HCT116 (cell line): ENCODE measurements around the gene BABAM2. TPM values are rescaled to one million over a fixed set of nuclear protein-coding genes. Genes with fewer than 3 reads are reported as not detected.

Source experiments
- ATAC-seq: fragments of 200-7000 bp; cut with Tn5 transposase; 2 replicates; pipeline ENCODE4 v1.9.1; 2020; ENCODE audit warnings: mild to moderate bottlenecking, moderate library complexity
- BruUV-seq: library from RNA; stranded (reverse); fragments of 400-500 nt; replicated peaks from 2 replicates; lab custom pipeline; 2021; lab: Mats Ljungman, UMichigan
- CTCF ChIA-PET: fragments of 300-600 bp; sonication (Branson Sonifier 250); formaldehyde crosslinking; loops from one replicate; lab custom pipeline; 2021; ENCODE audit warnings: antibody characterized with exemption; lab: Charles Lee
- POLR2A ChIA-PET: fragments of 300-600, 350-600 bp; sonication (Branson Sonifier 250); formaldehyde crosslinking; loops from one replicate; lab custom pipeline; 2021; ENCODE audit warnings: antibody characterized with exemption; lab: Charles Lee
- RAD21 ChIA-PET, 2 experiments: fragments of 300-600 bp; sonication (Branson Sonifier 250); formaldehyde crosslinking; loops; one replicate each; lab custom pipeline; 2023; ENCODE audit warnings: low total read pairs in 2 of 2; ENCODE audit not compliant: uncharacterized antibody in 2 of 2, unreplicated experiment in 2 of 2, low non-redundant PET in 1 of 2; lab: Charles Lee
- DNase-seq: peaks from one replicate; pipeline ENCODE4 v3.0.0-alpha.2; 2010; ENCODE audit warnings: low read depth, low spot score
- H2AFZ ChIP-seq: fragments of 200-600 bp; shearing (Covaris generic), sonication (generic); 2 replicates; pipeline ENCODE4 v1.6.1; 2017; ENCODE audit warnings: low read depth, mixed run types, mixed read lengths, antibody characterized with exemption, low read length; ENCODE audit not compliant: poor library complexity, severe bottlenecking
- H3K27ac ChIP-seq: 2 replicates; pipeline ENCODE4 v1.5.1; 2012; ENCODE audit warnings: low read depth, low read length
- H3K27me3 ChIP-seq: fragments of 200-600 bp; sonication (generic); 2 replicates; pipeline ENCODE4 v1.6.1; 2016; ENCODE audit warnings: mixed run types, low read length, mixed read lengths; ENCODE audit not compliant: insufficient read depth
- H3K36me3 ChIP-seq, 2 experiments: fragments of 200-500 bp in 1 of 2; fragments of 200-600 bp in 1 of 2; sonication (Bioruptor generic) in 1 of 2; sonication (generic) in 1 of 2; 2 replicates each; pipeline versions ENCODE4 v1.5.1 to v1.6.1; 2014 to 2016; ENCODE audit warnings: low read length in 2 of 2, inconsistent platforms in 1 of 2, mixed read lengths in 1 of 2, mixed run types in 1 of 2; ENCODE audit not compliant: insufficient read depth in 2 of 2, control insufficient read depth in 1 of 2
- H3K4me1 ChIP-seq, 2 experiments: fragments of 200-600 bp in 1 of 2; sonication (generic) in 1 of 2; 2 replicates each; pipeline versions ENCODE4 v1.5.1 to v1.6.1; 2012 to 2017; ENCODE audit warnings: low read length in 2 of 2, inconsistent platforms in 1 of 2, mild to moderate bottlenecking in 1 of 2, mixed read lengths in 1 of 2, mixed run types in 1 of 2, moderate library complexity in 1 of 2; ENCODE audit not compliant: insufficient read depth in 2 of 2, control insufficient read depth in 1 of 2
- H3K4me2 ChIP-seq: fragments of 200-600 bp; sonication (generic); 2 replicates; pipeline ENCODE4 v1.6.1; 2017; ENCODE audit warnings: mixed run types, low read length, mixed read lengths
- H3K4me3 ChIP-seq, 2 experiments: fragments of 200-600 bp in 1 of 2; sonication (generic) in 1 of 2; replicated peaks in 1 of 2; 2 replicates each; pipeline ENCODE4 v1.5.1; 2011 to 2016; ENCODE audit warnings: low read length in 2 of 2, control low read depth in 1 of 2, low read depth in 1 of 2, mild to moderate bottlenecking in 1 of 2, mixed read lengths in 1 of 2, mixed run types in 1 of 2
- H3K79me2 ChIP-seq: fragments of 200-600 bp; sonication (generic); 2 replicates; pipeline ENCODE4 v1.6.1; 2017; ENCODE audit warnings: mild to moderate bottlenecking, mixed run types, low read length, moderate library complexity, mixed read lengths; ENCODE audit not compliant: insufficient read depth
- H3K9ac ChIP-seq: fragments of 200-600 bp; sonication (generic); 2 replicates; pipeline ENCODE4 v1.6.1; 2016; ENCODE audit warnings: low read length, mixed read lengths
- H3K9me2 ChIP-seq: fragments of 200-600 bp; sonication (generic), shearing (Covaris generic); 2 replicates; pipeline ENCODE4 v1.6.1; 2017; ENCODE audit warnings: mixed run types, mild to moderate bottlenecking, moderate library complexity; ENCODE audit not compliant: insufficient read depth
- H3K9me3 ChIP-seq, 2 experiments: fragments of 200-500 bp in 1 of 2; fragments of 200-600 bp in 1 of 2; sonication (Bioruptor generic) in 1 of 2; sonication (generic) in 1 of 2; 2 replicates each; pipeline ENCODE4 v1.6.1; 2014 to 2017; ENCODE audit warnings: low read length in 2 of 2, mixed read lengths in 2 of 2, inconsistent platforms in 1 of 2, low read depth in 1 of 2, mild to moderate bottlenecking in 1 of 2, mixed run types in 1 of 2, moderate library complexity in 1 of 2; ENCODE audit not compliant: control insufficient read depth in 1 of 2, insufficient read depth in 1 of 2
- H4K20me1 ChIP-seq: fragments of 200-600 bp; sonication (generic), shearing (Covaris generic); 2 replicates; pipeline ENCODE4 v1.6.1; 2017; ENCODE audit warnings: mixed run types, mild to moderate bottlenecking, moderate library complexity; ENCODE audit not compliant: insufficient read depth
- CBX3 ChIP-seq: IDR thresholded peaks from 2 replicates; pipeline ENCODE4 v1.6.1; 2012; ENCODE audit warnings: low read depth
- CEBPB ChIP-seq: IDR thresholded peaks from 2 replicates; pipeline ENCODE4 v1.6.1; 2012; ENCODE audit warnings: low read depth
- EGR1 ChIP-seq: IDR thresholded peaks from 2 replicates; pipeline ENCODE4 v1.6.1; 2012; ENCODE audit warnings: low read depth
- ELF1 ChIP-seq: IDR thresholded peaks from 2 replicates; pipeline ENCODE4 v1.6.1; 2012; ENCODE audit warnings: low read depth, borderline replicate concordance
- EZH2 ChIP-seq: fragments of 200-600 bp; sonication (generic); IDR thresholded peaks from 2 replicates; pipeline ENCODE4 v1.6.1; 2017; ENCODE audit warnings: antibody characterized with exemption, mixed run types
- EZH2phosphoT487 ChIP-seq: fragments of 200-600 bp; IDR thresholded peaks from 2 replicates; pipeline ENCODE4 v1.6.1; 2018; ENCODE audit warnings: antibody characterized with exemption, borderline replicate concordance
- FOSL1 ChIP-seq: IDR thresholded peaks from 2 replicates; pipeline ENCODE4 v1.6.1; 2012; ENCODE audit warnings: low read depth
- POLR2A ChIP-seq: IDR thresholded peaks from 2 replicates; pipeline ENCODE4 v1.7.0; 2011; ENCODE audit warnings: borderline replicate concordance; ENCODE audit not compliant: insufficient read depth, insufficient read length; ENCODE audit errors: extremely low read depth
- POLR2AphosphoS5 ChIP-seq: IDR thresholded peaks from 2 replicates; pipeline ENCODE4 v1.6.1; 2011; ENCODE audit warnings: mild to moderate bottlenecking, low read depth, low read length, moderate library complexity
- SIN3A ChIP-seq: IDR thresholded peaks from 2 replicates; pipeline ENCODE4 v1.6.1; 2012; ENCODE audit warnings: low read depth
- SRF ChIP-seq: IDR thresholded peaks from 2 replicates; pipeline ENCODE4 v1.6.1; 2012; ENCODE audit warnings: low read depth
- ZFX ChIP-seq: fragments of 450-650 bp; IDR thresholded peaks from 2 replicates; pipeline ENCODE4 v1.6.1; 2017
- ZNF274 ChIP-seq: fragments of 200-500 bp; sonication (Bioruptor generic); IDR thresholded peaks from 2 replicates; pipeline ENCODE4 v1.6.1; 2014; ENCODE audit warnings: mild to moderate bottlenecking, low read depth, low read length, inconsistent platforms
- intact Hi-C: fragments of 100-400 bp; cut with micrococcal nuclease; formaldehyde crosslinking; loops from 2 replicates; pipeline ENCODE4 v1.10.0; 2022
- total RNA-seq: library from RNA; stranded (reverse); gene quantifications from one replicate; pipeline ENCODE4 v1.2.1, GENCODE V29; 2021; ENCODE audit not compliant: unreplicated experiment
- TF ChIP-seq, protein P1 (sequence below), 3 experiments: fragments of 200-600 bp in 1 of 3; sonication (generic) in 1 of 3; IDR thresholded peaks in 2 of 3; conservative IDR thresholded peaks in 1 of 3; 2 replicates each; pipeline ENCODE4 v1.5.1; 2012 to 2017; ENCODE audit warnings: low read depth in 2 of 3, low read length in 2 of 3, antibody characterized with exemption in 1 of 3, borderline replicate concordance in 1 of 3, control low read depth in 1 of 3, mild to moderate bottlenecking in 1 of 3, mixed read lengths in 1 of 3, mixed run types in 1 of 3, moderate library complexity in 1 of 3; ENCODE audit not compliant: insufficient read depth in 1 of 3
- TF ChIP-seq, protein P2 (sequence below): IDR thresholded peaks from 2 replicates; pipeline ENCODE4 v1.6.1; 2012; ENCODE audit warnings: low read depth
- TF ChIP-seq, protein P3 (sequence below): IDR thresholded peaks from 2 replicates; pipeline ENCODE4 v1.6.1; 2012
- TF ChIP-seq, protein P4 (sequence below): IDR thresholded peaks from 2 replicates; pipeline ENCODE4 v1.6.1; 2011; ENCODE audit warnings: mild to moderate bottlenecking, low read length, moderate library complexity; ENCODE audit not compliant: insufficient replicate concordance; ENCODE audit errors: extremely low read depth

The BABAM2 gene
- total RNA-seq, 1 experiment from 2014 or later: 23.8 TPM

DNA sequence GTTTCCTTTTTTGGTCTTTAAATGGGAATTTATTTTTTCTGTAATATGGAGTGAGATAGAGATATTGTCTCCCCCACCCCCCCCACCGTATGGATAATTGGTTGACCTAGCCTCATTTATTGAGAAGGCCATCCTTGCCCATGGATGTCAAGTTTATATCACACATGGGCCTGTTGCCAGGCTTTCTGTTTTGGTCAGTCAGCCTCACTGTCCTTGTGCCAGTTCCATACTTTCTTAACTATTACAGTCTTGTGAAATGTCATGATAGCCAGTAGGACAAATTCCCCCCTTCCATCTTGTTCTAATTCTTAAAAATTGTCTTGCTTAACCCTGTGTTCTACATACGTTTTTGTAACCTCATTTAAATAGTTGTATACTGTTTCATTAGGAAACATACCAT is 12.5 kb downstream of the BABAM2 start:
- peaks cover 0 to 6% of the 10 kb centered on the region in 2 experiments; a peak in 1 of 4 replicates for H3K36me3 ChIP-seq
- no peak overlapping the region for H3K4me2 ChIP-seq
- CTCF ChIA-PET: no interaction called here
- H3K4me3 ChIP-seq: no peak overlapping the region
- no peak for ATAC-seq
- H3K27me3 ChIP-seq: no peaks in the 10 kb centered on the region
- H2AFZ ChIP-seq: no peak overlapping the region
- no peak overlapping the region for H3K27ac ChIP-seq
- no TSS peak for BruUV-seq
- intact Hi-C loops: no loop called here
- H3K9ac ChIP-seq: no peak overlapping the region
- H3K9me2 ChIP-seq: no peaks in the 10 kb centered on the region
- peaks cover 4 to 11% of the 10 kb centered on the region in 2 experiments; a peak in 2 of 4 replicates for H3K4me1 ChIP-seq
- TF ChIP-seq SIN3A: no peak
- TF ChIP-seq EZH2: no peak
- no peak for TF ChIP-seq POLR2AphosphoS5
- TF ChIP-seq CEBPB: no peak
- TF ChIP-seq, protein P1, sequence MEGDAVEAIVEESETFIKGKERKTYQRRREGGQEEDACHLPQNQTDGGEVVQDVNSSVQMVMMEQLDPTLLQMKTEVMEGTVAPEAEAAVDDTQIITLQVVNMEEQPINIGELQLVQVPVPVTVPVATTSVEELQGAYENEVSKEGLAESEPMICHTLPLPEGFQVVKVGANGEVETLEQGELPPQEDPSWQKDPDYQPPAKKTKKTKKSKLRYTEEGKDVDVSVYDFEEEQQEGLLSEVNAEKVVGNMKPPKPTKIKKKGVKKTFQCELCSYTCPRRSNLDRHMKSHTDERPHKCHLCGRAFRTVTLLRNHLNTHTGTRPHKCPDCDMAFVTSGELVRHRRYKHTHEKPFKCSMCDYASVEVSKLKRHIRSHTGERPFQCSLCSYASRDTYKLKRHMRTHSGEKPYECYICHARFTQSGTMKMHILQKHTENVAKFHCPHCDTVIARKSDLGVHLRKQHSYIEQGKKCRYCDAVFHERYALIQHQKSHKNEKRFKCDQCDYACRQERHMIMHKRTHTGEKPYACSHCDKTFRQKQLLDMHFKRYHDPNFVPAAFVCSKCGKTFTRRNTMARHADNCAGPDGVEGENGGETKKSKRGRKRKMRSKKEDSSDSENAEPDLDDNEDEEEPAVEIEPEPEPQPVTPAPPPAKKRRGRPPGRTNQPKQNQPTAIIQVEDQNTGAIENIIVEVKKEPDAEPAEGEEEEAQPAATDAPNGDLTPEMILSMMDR (IDR thresholded peaks at IDR 0.05 in 2 of 3, conservative IDR thresholded peaks at IDR 0.05 in 1 of 3; ENCODE audit: borderline replicate concordance in 1 of 3, insufficient read depth in 1 of 3, low read depth in 2 of 3, low read length in 2 of 3): no peak
- TF ChIP-seq POLR2A: no peak
- no peak for TF ChIP-seq EZH2phosphoT487
- TF ChIP-seq ZNF274: no peak
- TF ChIP-seq, protein P2, sequence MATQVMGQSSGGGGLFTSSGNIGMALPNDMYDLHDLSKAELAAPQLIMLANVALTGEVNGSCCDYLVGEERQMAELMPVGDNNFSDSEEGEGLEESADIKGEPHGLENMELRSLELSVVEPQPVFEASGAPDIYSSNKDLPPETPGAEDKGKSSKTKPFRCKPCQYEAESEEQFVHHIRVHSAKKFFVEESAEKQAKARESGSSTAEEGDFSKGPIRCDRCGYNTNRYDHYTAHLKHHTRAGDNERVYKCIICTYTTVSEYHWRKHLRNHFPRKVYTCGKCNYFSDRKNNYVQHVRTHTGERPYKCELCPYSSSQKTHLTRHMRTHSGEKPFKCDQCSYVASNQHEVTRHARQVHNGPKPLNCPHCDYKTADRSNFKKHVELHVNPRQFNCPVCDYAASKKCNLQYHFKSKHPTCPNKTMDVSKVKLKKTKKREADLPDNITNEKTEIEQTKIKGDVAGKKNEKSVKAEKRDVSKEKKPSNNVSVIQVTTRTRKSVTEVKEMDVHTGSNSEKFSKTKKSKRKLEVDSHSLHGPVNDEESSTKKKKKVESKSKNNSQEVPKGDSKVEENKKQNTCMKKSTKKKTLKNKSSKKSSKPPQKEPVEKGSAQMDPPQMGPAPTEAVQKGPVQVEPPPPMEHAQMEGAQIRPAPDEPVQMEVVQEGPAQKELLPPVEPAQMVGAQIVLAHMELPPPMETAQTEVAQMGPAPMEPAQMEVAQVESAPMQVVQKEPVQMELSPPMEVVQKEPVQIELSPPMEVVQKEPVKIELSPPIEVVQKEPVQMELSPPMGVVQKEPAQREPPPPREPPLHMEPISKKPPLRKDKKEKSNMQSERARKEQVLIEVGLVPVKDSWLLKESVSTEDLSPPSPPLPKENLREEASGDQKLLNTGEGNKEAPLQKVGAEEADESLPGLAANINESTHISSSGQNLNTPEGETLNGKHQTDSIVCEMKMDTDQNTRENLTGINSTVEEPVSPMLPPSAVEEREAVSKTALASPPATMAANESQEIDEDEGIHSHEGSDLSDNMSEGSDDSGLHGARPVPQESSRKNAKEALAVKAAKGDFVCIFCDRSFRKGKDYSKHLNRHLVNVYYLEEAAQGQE: no peak
- TF ChIP-seq, protein P3, sequence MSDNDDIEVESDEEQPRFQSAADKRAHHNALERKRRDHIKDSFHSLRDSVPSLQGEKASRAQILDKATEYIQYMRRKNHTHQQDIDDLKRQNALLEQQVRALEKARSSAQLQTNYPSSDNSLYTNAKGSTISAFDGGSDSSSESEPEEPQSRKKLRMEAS: no peak
- no peak for TF ChIP-seq ZFX
- TF ChIP-seq CBX3: no peak
- TF ChIP-seq ELF1: no peak
- no peak for TF ChIP-seq SRF
- TF ChIP-seq EGR1: no peak
- no peak for TF ChIP-seq FOSL1
- TF ChIP-seq, protein P4, sequence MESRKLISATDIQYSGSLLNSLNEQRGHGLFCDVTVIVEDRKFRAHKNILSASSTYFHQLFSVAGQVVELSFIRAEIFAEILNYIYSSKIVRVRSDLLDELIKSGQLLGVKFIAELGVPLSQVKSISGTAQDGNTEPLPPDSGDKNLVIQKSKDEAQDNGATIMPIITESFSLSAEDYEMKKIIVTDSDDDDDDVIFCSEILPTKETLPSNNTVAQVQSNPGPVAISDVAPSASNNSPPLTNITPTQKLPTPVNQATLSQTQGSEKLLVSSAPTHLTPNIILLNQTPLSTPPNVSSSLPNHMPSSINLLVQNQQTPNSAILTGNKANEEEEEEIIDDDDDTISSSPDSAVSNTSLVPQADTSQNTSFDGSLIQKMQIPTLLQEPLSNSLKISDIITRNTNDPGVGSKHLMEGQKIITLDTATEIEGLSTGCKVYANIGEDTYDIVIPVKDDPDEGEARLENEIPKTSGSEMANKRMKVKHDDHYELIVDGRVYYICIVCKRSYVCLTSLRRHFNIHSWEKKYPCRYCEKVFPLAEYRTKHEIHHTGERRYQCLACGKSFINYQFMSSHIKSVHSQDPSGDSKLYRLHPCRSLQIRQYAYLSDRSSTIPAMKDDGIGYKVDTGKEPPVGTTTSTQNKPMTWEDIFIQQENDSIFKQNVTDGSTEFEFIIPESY: no peak
- TF ChIP-seq, all 23 proteins: peak for 0
- DNase-seq: no peak
- POLR2A ChIA-PET: no interaction called here
- Histone ChIP-seq H4K20me1 (no peaks in the 10 kb centered on the region), H3K9me3 (no peaks in the 10 kb centered on the region), H3K79me2 (peaks cover 3% of the 10 kb centered on the region; the same call in 1 of the 2 replicates)
- RAD21 ChIA-PET: no interaction called here
